Neutrophil (primary cell): ENCODE results near the gene WDR88.
A peak's percentile ranks its signal among the peaks of the same experiment; 100 is the strongest.

Experiments
- H3K27ac ChIP-seq: fragments of 200-600 bp; sonication (generic); 2 replicates; pipeline ENCODE4 v1.5.1; 2016; ENCODE audit warnings: mild to moderate bottlenecking, moderate library complexity
- H3K27me3 ChIP-seq: fragments of 200-600 bp; sonication (generic); 2 replicates; pipeline ENCODE4 v1.6.0; 2016; ENCODE audit warnings: mild to moderate bottlenecking
- H3K36me3 ChIP-seq: fragments of 200-600 bp; sonication (generic); 2 replicates; pipeline ENCODE4 v1.5.1; 2017
- H3K4me1 ChIP-seq, 2 experiments: fragments of 200-600 bp in 1 of 2; sonication (generic) in 1 of 2; 1 replicate in 1 of 2; 2 replicates in 1 of 2; pipeline versions ENCODE4 v1.5.1 to v1.6.1; 2013 to 2016; ENCODE audit warnings: low read depth in 1 of 2, low read length in 1 of 2, mild to moderate bottlenecking in 1 of 2, moderate library complexity in 1 of 2; ENCODE audit not compliant: control insufficient read depth in 1 of 2, insufficient read depth in 1 of 2
- H3K4me3 ChIP-seq, 2 experiments: fragments of 200-600 bp in 1 of 2; sonication (generic) in 1 of 2; 1 replicate in 1 of 2; 2 replicates in 1 of 2; pipeline ENCODE4 v1.5.1; 2013 to 2016; ENCODE audit warnings: low read depth in 1 of 2, low read length in 1 of 2, mild to moderate bottlenecking in 1 of 2, moderate library complexity in 1 of 2
- H3K9me3 ChIP-seq: fragments of 200-600 bp; sonication (generic); 2 replicates; pipeline ENCODE4 v1.5.1; 2016
- CTCF ChIP-seq: fragments of 200-600 bp; sonication (generic); IDR thresholded peaks from 2 replicates; pipeline ENCODE4 v1.5.1; 2016; ENCODE audit warnings: antibody characterized with exemption

The WDR88 gene

GRCh38 chr19:33174186-33174585 lies 42.3 kb downstream of the WDR88 start:
- no peaks in the 10 kb centered on the region for H3K36me3 ChIP-seq
- no peaks in the 10 kb centered on the region for H3K27me3 ChIP-seq
- no peaks in the 10 kb centered on the region for H3K9me3 ChIP-seq
- peak overlapping the region; percentile 78 for H3K27ac ChIP-seq
- H3K4me1 ChIP-seq = peaks cover 55 to 68% of the 10 kb centered on the region in 2 experiments
- no peak overlapping the region for H3K4me3 ChIP-seq
- no peak for TF ChIP-seq CTCF

GRCh38 chr19:33175156-33175782 lies 43.4 kb downstream of the WDR88 start:
- no peak for TF ChIP-seq CTCF
- no peaks in the 10 kb centered on the region for H3K27me3 ChIP-seq
- H3K36me3 ChIP-seq = no peaks in the 10 kb centered on the region
- no peaks in the 10 kb centered on the region for H3K9me3 ChIP-seq
- H3K4me1 ChIP-seq = peaks cover 55 to 68% of the 10 kb centered on the region in 2 experiments
- peak overlapping the region in 1 of 2 experiments; percentile 97 for H3K4me3 ChIP-seq
- H3K27ac ChIP-seq = peak overlapping the region; percentile 94

GRCh38 chr19:33175886-33176669 lies 44.2 kb downstream of the WDR88 start:
- Histone ChIP-seq H3K27ac (peak overlapping the region; percentile 94), H3K27me3 (no peaks in the 10 kb centered on the region), H3K4me1 (peaks cover 55 to 68% of the 10 kb centered on the region in 2 experiments), H3K9me3 (no peaks in the 10 kb centered on the region), H3K4me3 (peak overlapping the region; percentile 84 to 97), H3K36me3 (no peaks in the 10 kb centered on the region)
- TF ChIP-seq CTCF = no peak

- H3K27ac ChIP-seq = peak overlapping the region; percentile 94
- no peaks in the 10 kb centered on the region for H3K9me3 ChIP-seq
- peak; percentile 52 for TF ChIP-seq CTCF
- no peaks in the 10 kb centered on the region for H3K27me3 ChIP-seq
- peaks cover 55 to 68% of the 10 kb centered on the region in 2 experiments for H3K4me1 ChIP-seq
- H3K36me3 ChIP-seq = no peaks in the 10 kb centered on the region
- peak overlapping the region; percentile 84 to 97 for H3K4me3 ChIP-seq
Measured at GRCh38 chr19:33176670-33177416, 44.9 kb downstream of the WDR88 start.

- peak overlapping the region; percentile 84 to 97 for H3K4me3 ChIP-seq
- no peaks in the 10 kb centered on the region for H3K27me3 ChIP-seq
- H3K36me3 ChIP-seq = no peaks in the 10 kb centered on the region
- H3K9me3 ChIP-seq = no peaks in the 10 kb centered on the region
- peak; percentile 66 for TF ChIP-seq CTCF
- H3K4me1 ChIP-seq = peaks cover 53 to 62% of the 10 kb centered on the region in 2 experiments
- H3K27ac ChIP-seq = peak overlapping the region; percentile 94
Measured at GRCh38 chr19:33177417-33177979, 45.6 kb downstream of the WDR88 start.
